Measurements from ENCODE around the gene C1QTNF5. TPM values are rescaled to one million over a fixed set of nuclear protein-coding genes. Genes with fewer than 3 reads are reported as not detected.

C1QTNF5 gene
- total and polyA plus RNA-seq, 2 of the 8 experiments (the other 6 are each of a cell fraction or from before 2014, with no cell fraction given), result 2.2 to 2.7 TPM

DNA sequence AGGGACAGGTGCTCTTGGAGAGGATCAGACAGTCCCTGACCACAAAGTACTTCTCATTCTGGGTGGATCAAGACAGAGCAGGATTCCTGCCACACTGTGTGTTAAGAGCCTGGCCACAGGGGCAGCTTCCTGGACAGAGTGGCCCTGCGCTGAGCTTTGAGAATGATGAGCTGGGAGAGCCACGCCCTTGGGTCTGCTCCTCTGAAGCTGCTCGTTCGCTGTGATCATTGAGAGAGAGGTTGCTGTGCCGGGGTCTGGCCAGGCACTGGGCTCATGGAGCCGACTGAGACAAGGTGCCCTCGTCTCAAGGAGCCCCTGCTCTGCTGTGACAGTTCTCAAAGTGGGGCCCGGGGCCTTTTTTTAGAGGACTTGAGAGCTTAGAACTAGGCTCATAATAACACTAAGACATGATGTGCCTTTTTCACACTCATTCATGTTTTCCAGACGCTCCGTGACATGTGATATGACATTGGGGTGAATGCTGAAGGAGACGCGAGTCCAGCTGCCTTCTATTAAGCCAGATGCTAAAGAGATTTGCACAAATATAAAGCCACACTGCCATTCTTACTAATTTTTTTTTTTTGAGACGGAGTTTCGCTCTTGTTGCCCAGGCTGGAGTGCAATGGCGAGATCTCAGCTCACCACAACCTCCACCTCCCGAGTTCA, 7.4 kb upstream of the C1QTNF5 start (continued):
- TF ChIP-seq, protein P1, sequence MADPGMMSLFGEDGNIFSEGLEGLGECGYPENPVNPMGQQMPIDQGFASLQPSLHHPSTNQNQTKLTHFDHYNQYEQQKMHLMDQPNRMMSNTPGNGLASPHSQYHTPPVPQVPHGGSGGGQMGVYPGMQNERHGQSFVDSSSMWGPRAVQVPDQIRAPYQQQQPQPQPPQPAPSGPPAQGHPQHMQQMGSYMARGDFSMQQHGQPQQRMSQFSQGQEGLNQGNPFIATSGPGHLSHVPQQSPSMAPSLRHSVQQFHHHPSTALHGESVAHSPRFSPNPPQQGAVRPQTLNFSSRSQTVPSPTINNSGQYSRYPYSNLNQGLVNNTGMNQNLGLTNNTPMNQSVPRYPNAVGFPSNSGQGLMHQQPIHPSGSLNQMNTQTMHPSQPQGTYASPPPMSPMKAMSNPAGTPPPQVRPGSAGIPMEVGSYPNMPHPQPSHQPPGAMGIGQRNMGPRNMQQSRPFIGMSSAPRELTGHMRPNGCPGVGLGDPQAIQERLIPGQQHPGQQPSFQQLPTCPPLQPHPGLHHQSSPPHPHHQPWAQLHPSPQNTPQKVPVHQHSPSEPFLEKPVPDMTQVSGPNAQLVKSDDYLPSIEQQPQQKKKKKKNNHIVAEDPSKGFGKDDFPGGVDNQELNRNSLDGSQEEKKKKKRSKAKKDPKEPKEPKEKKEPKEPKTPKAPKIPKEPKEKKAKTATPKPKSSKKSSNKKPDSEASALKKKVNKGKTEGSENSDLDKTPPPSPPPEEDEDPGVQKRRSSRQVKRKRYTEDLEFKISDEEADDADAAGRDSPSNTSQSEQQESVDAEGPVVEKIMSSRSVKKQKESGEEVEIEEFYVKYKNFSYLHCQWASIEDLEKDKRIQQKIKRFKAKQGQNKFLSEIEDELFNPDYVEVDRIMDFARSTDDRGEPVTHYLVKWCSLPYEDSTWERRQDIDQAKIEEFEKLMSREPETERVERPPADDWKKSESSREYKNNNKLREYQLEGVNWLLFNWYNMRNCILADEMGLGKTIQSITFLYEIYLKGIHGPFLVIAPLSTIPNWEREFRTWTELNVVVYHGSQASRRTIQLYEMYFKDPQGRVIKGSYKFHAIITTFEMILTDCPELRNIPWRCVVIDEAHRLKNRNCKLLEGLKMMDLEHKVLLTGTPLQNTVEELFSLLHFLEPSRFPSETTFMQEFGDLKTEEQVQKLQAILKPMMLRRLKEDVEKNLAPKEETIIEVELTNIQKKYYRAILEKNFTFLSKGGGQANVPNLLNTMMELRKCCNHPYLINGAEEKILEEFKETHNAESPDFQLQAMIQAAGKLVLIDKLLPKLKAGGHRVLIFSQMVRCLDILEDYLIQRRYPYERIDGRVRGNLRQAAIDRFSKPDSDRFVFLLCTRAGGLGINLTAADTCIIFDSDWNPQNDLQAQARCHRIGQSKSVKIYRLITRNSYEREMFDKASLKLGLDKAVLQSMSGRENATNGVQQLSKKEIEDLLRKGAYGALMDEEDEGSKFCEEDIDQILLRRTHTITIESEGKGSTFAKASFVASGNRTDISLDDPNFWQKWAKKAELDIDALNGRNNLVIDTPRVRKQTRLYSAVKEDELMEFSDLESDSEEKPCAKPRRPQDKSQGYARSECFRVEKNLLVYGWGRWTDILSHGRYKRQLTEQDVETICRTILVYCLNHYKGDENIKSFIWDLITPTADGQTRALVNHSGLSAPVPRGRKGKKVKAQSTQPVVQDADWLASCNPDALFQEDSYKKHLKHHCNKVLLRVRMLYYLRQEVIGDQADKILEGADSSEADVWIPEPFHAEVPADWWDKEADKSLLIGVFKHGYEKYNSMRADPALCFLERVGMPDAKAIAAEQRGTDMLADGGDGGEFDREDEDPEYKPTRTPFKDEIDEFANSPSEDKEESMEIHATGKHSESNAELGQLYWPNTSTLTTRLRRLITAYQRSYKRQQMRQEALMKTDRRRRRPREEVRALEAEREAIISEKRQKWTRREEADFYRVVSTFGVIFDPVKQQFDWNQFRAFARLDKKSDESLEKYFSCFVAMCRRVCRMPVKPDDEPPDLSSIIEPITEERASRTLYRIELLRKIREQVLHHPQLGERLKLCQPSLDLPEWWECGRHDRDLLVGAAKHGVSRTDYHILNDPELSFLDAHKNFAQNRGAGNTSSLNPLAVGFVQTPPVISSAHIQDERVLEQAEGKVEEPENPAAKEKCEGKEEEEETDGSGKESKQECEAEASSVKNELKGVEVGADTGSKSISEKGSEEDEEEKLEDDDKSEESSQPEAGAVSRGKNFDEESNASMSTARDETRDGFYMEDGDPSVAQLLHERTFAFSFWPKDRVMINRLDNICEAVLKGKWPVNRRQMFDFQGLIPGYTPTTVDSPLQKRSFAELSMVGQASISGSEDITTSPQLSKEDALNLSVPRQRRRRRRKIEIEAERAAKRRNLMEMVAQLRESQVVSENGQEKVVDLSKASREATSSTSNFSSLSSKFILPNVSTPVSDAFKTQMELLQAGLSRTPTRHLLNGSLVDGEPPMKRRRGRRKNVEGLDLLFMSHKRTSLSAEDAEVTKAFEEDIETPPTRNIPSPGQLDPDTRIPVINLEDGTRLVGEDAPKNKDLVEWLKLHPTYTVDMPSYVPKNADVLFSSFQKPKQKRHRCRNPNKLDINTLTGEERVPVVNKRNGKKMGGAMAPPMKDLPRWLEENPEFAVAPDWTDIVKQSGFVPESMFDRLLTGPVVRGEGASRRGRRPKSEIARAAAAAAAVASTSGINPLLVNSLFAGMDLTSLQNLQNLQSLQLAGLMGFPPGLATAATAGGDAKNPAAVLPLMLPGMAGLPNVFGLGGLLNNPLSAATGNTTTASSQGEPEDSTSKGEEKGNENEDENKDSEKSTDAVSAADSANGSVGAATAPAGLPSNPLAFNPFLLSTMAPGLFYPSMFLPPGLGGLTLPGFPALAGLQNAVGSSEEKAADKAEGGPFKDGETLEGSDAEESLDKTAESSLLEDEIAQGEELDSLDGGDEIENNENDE (IDR thresholded peaks at IDR 0.05; ENCODE audit: insufficient replicate concordance, low read length), result no peak
- no peak for TF ChIP-seq SIN3A (conservative IDR thresholded peaks at IDR 0.05 in 1 of 2, IDR thresholded peaks at IDR 0.05 in 1 of 2; ENCODE audit: low read depth in 1 of 2, low read length in 2 of 2)
- no peak for TF ChIP-seq TCF12 (IDR thresholded peaks at IDR 0.05; ENCODE audit: low read depth, low read length)
- TF ChIP-seq BACH1 (IDR thresholded peaks at IDR 0.05; ENCODE audit: low read length), result no peak
- TF ChIP-seq EGR1 (IDR thresholded peaks at IDR 0.05; ENCODE audit: borderline replicate concordance, low read depth, low read length), result no peak

Measured in H1 (cell line).